Upper lobe of right lung (tissue), 1 donor: ENCODE results near the gene SLC38A8. TPM values are rescaled to one million over a fixed set of nuclear protein-coding genes. Genes with fewer than 3 reads are reported as not detected.

Experiments
- total RNA-seq: library from RNA; stranded (reverse); fragmentation: NEBNext Ultra II Directional; extraction: Animal tissue kit (Norgen Biotek cat#: 25700); gene quantifications from one replicate; pipeline ENCODE4 v1.2.1, GENCODE V29; 2021
- donor health status: DM: no; HTN: yes; CAD: no; lungs with severe emphysema.

Gene SLC38A8
- total RNA-seq, 1 donor from 2014 or later, result not detected

Other genes starting within 250 kb of the SLC38A8 start
- 86.2 TPM for gene HSBP1, start 234.8 kb downstream of the SLC38A8 start, total RNA-seq
- gene MLYCD, start 143.7 kb downstream of the SLC38A8 start, total RNA-seq, result 9.7 TPM
- gene OSGIN1, start 89.6 kb downstream of the SLC38A8 start, total RNA-seq, result 19.0 TPM
- gene NECAB2, start 74.6 kb downstream of the SLC38A8 start, total RNA-seq, result not detected
- gene MBTPS1, start 74.1 kb upstream of the SLC38A8 start, total RNA-seq, result 97.5 TPM
- 31.0 TPM for gene HSDL1, start 102.4 kb upstream of the SLC38A8 start, total RNA-seq
- 0.49 TPM for gene DNAAF1, start 102.5 kb upstream of the SLC38A8 start, total RNA-seq
- gene TAF1C, start 144.3 kb upstream of the SLC38A8 start, total RNA-seq, result 80.2 TPM
- 0.52 TPM for gene ADAD2, start 148.4 kb upstream of the SLC38A8 start, total RNA-seq
- not detected for gene KCNG4, start 197.2 kb upstream of the SLC38A8 start, total RNA-seq